GM12878 (cell line): ENCODE measurements around the gene PPP1CC. TPM values are rescaled to one million over a fixed set of nuclear protein-coding genes. Genes with fewer than 3 reads are reported as not detected.

Source experiments
- ATAC-seq: fragments of 200-7000 bp; cut with Tn5 transposase; 3 replicates; pipeline ENCODE4 v1.9.1; 2020; ENCODE audit warnings: mild to moderate bottlenecking, moderate library complexity
- BruUV-seq: library from RNA; stranded (reverse); fragments of 400-500 nt; replicated peaks from 2 replicates; lab custom pipeline; 2021; lab: Mats Ljungman, UMichigan
- CTCF ChIA-PET: fragments of 300-600 bp; sonication (Branson Sonifier 250); formaldehyde crosslinking; extraction: SDS; loops from one replicate; lab custom pipeline; 2021; ENCODE audit warnings: inconsistent platforms; lab: Yijun Ruan, JAX
- POLR2A ChIA-PET: fragments of 350-600 bp; formaldehyde crosslinking; extraction: SDS; loops from one replicate; lab custom pipeline; 2021; ENCODE audit warnings: inconsistent platforms; lab: Charles Lee
- RAD21 ChIA-PET: fragments of 300-600 bp; sonication (Branson Sonifier 250); formaldehyde crosslinking; loops from one replicate; lab custom pipeline; 2023; ENCODE audit warnings: antibody characterized with exemption; ENCODE audit not compliant: unreplicated experiment; lab: Charles Lee
- SMC1A ChIA-PET: fragments of 300-600 bp; sonication (Branson Sonifier 250); formaldehyde crosslinking; loops from one replicate; lab custom pipeline; 2023; ENCODE audit not compliant: unreplicated experiment, uncharacterized antibody; lab: Charles Lee
- DNase-seq: peaks from one replicate; pipeline ENCODE4 v3.0.0-alpha.2; 2011; ENCODE audit warnings: low read depth, low spot score
- FAIRE-seq: peaks from 3 replicates; lab custom pipeline; 2011; peaks lifted over from hg19 to GRCh38; lab: Jason Lieb, UNC
- H2AFZ ChIP-seq: 2 replicates; pipeline ENCODE4 v1.6.0; 2011; ENCODE audit warnings: low read depth, low read length, control low read depth; ENCODE audit not compliant: control insufficient read depth
- H3K27ac ChIP-seq: 2 replicates; pipeline ENCODE4 v1.5.1; 2011; ENCODE audit warnings: control low read depth; ENCODE audit not compliant: control insufficient read depth, insufficient read depth
- H3K27me3 ChIP-seq, 2 experiments: replicated peaks in 1 of 2; 2 replicates each; pipeline versions ENCODE4 v1.6.0 to v1.6.1; 2011; ENCODE audit warnings: low read length in 1 of 2; ENCODE audit not compliant: control insufficient read depth in 2 of 2, insufficient read depth in 2 of 2
- H3K36me3 ChIP-seq, 2 experiments: 2 replicates each; pipeline ENCODE4 v1.5.1; 2011; ENCODE audit warnings: low read length in 1 of 2; ENCODE audit not compliant: control insufficient read depth in 2 of 2, insufficient read depth in 2 of 2
- H3K4me1 ChIP-seq: 2 replicates; pipeline ENCODE4 v1.6.1; 2011; ENCODE audit warnings: mild to moderate bottlenecking, low read length, moderate library complexity, mixed read lengths; ENCODE audit not compliant: control insufficient read depth, insufficient read depth
- H3K4me2 ChIP-seq: 2 replicates; pipeline ENCODE4 v1.6.0; 2011; ENCODE audit warnings: control low read depth; ENCODE audit not compliant: control insufficient read depth, insufficient read depth
- H3K4me3 ChIP-seq: fragments of 200-600 bp; sonication (generic); 2 replicates; pipeline ENCODE4 v1.5.1; 2016
- H3K79me2 ChIP-seq: 2 replicates; pipeline ENCODE4 v1.6.0; 2011; ENCODE audit warnings: low read length; ENCODE audit not compliant: control insufficient read depth, insufficient read depth
- H3K9ac ChIP-seq: 2 replicates; pipeline ENCODE4 v1.8.0; 2011; ENCODE audit warnings: low read length, control low read depth, mixed read lengths; ENCODE audit not compliant: control insufficient read depth, insufficient read depth
- H3K9me3 ChIP-seq: replicated peaks from 3 replicates; pipeline ENCODE4 v1.5.1; 2011; ENCODE audit warnings: mild to moderate bottlenecking, low read length; ENCODE audit not compliant: control insufficient read depth, insufficient read depth
- H4K20me1 ChIP-seq: 2 replicates; pipeline ENCODE4 v1.6.0; 2011; ENCODE audit not compliant: control insufficient read depth, insufficient read depth
- CREM ChIP-seq: IDR thresholded peaks from 2 replicates; pipeline ENCODE4 v1.6.1; 2014; ENCODE audit warnings: antibody characterized with exemption, low read depth
- KLF5 ChIP-seq: fragments of 450-650 bp; IDR thresholded peaks from 2 replicates; pipeline ENCODE4 v1.6.1; 2014; ENCODE audit warnings: mild to moderate bottlenecking; ENCODE audit not compliant: partially characterized antibody
- NFIC ChIP-seq: IDR thresholded peaks from 2 replicates; pipeline ENCODE4 v1.6.1; 2012; ENCODE audit warnings: low read depth, mild to moderate bottlenecking, inconsistent platforms, low read length, moderate library complexity
- RAD51 ChIP-seq: fragments of 450-650 bp; IDR thresholded peaks from 2 replicates; pipeline ENCODE4 v1.6.1; 2016; ENCODE audit warnings: moderate library complexity, mild to moderate bottlenecking, inconsistent platforms
- RUNX3 ChIP-seq: IDR thresholded peaks from 2 replicates; pipeline ENCODE4 v1.6.1; 2012; ENCODE audit warnings: low read length, inconsistent platforms
- SREBF2 ChIP-seq: IDR thresholded peaks from 2 replicates; pipeline ENCODE4 v1.6.1; 2012; ENCODE audit warnings: mild to moderate bottlenecking, low read length
- TCF7 ChIP-seq: IDR thresholded peaks from 2 replicates; pipeline ENCODE4 v1.6.1; 2014; ENCODE audit warnings: antibody characterized with exemption, borderline replicate concordance
- ZNF24 ChIP-seq: fragments of 450-650 bp; IDR thresholded peaks from 2 replicates; pipeline ENCODE4 v1.6.1; 2017; ENCODE audit warnings: antibody characterized with exemption, mild to moderate bottlenecking
- WGBS: methylation state at CpG from one replicate; pipeline ENCODE4 v1.1.6; 2016; ENCODE audit warnings: low lambda C conversion rate; ENCODE audit not compliant: insufficient replicate concordance, insufficient coverage; ENCODE audit errors: missing lambda C conversion rate; 5-methylcytosine and 5-hydroxymethylcytosine counted together
- in situ Hi-C: fragments of 300-500 bp; cut with MboI; formaldehyde crosslinking; loops from 9 replicates; pipeline ENCODE4 v1.14.3; 2018; ENCODE audit warnings: mixed read lengths
- intact Hi-C: fragments of 100-400 bp; cut with micrococcal nuclease; formaldehyde crosslinking; loops from one replicate; pipeline ENCODE4 v1.14.2; 2022; ENCODE audit not compliant: unreplicated experiment
- polyA plus RNA-seq, 11 experiments: library from polyadenylated mRNA; depleted of rRNA in 4 of 11; unstranded in 6 of 11; stranded (reverse) in 5 of 11; fragments of >200 nt; fragmentation: Nextera tagmentation in 4 of 11; fragmentation: Illumina TruSeq in 1 of 11; extraction: Ambion mirVana in 4 of 11; extraction: Trizol in 1 of 11; gene quantifications; 1 replicate in 1 of 11; 2 replicates in 10 of 11; pipeline versions ENCODE4 v1.2.1 to v1.2.3, GENCODE V29; 2011 to 2016; ENCODE audit warnings: inconsistent platforms in 2 of 11, missing spikeins in 2 of 11, low read depth in 1 of 11
- total RNA-seq, 4 experiments: library from RNA; depleted of rRNA in 3 of 4; stranded (reverse); fragments of >200 nt in 3 of 4; fragmentation: Illumina TruSeq in 1 of 4; extraction: Trizol in 1 of 4; gene quantifications; 2 replicates each; pipeline versions ENCODE4 v1.2.1 to v1.2.3, GENCODE V29; 2013 to 2021
- TF ChIP-seq, protein P1 (sequence below): fragments of 450-650 bp; IDR thresholded peaks from 2 replicates; pipeline ENCODE4 v1.6.1; 2018; ENCODE audit warnings: mild to moderate bottlenecking, low read depth, moderate library complexity; ENCODE audit not compliant: partially characterized antibody
- TF ChIP-seq, protein P2 (sequence below): fragments of 450-650 bp; IDR thresholded peaks from 2 replicates; pipeline ENCODE4 v1.6.1; 2014; ENCODE audit warnings: mild to moderate bottlenecking
- TF ChIP-seq, protein P3 (sequence below): fragments of 450-650 bp; formaldehyde crosslinking; IDR thresholded peaks from 2 replicates; pipeline ENCODE4 v1.5.0; 2022; ENCODE audit warnings: mild to moderate bottlenecking, missing genetic modification characterization

The PPP1CC gene
- total and polyA plus RNA-seq, 10 of the 15 experiments (the other 5 are each of a cell fraction or from before 2014, with no cell fraction given) = 64.4 to 279 (median 157) TPM

DNA sequence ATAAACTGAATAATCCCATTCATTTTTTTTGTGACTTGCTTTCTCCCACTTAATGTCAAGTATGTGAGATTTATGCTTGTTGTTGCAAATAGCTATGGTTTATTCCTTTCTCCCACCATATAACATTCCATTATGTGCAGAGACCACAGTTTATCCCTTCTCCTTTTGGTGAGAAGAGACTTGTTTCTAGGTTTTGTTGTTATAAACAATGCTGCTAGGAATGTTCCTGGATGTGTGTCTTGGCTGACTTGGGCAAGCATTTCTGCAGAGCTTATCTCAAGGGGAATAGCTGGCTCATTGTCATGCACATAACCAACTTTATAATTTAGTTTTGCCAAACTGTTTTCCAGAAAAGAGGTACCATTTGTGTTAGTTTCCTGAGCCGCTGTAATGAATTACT, 47.6 kb upstream of the PPP1CC start:
- Histone ChIP-seq H3K9ac (no peak overlapping the region), H4K20me1 (no peaks in the 10 kb centered on the region), H3K4me3 (no peak overlapping the region), H3K9me3 (no peaks in the 10 kb centered on the region), H3K4me1 (peaks cover 8% of the 10 kb centered on the region), H3K36me3 (no peaks in the 10 kb centered on the region), H3K79me2 (no peaks in the 10 kb centered on the region), H3K27ac (no peak overlapping the region), H3K4me2 (no peak overlapping the region), H3K27me3 (no peaks in the 10 kb centered on the region), H2AFZ (no peak overlapping the region)
- ATAC-seq = no peak
- in situ Hi-C loops (no loop called here), intact Hi-C loops (no loop called here)
- FAIRE-seq = no peak
- DNase-seq = no peak
- RAD21 ChIA-PET = no interaction called here
- WGBS = 100% methylated on average over 1 of the region's 1 CpG
- TF ChIP-seq KLF5 (no peak), SREBF2 (no peak), RAD51 (no peak), CREM (no peak), ZNF24 (no peak), NFIC (no peak), RUNX3 (no peak), TCF7 (no peak)
- TF ChIP-seq, protein P1, sequence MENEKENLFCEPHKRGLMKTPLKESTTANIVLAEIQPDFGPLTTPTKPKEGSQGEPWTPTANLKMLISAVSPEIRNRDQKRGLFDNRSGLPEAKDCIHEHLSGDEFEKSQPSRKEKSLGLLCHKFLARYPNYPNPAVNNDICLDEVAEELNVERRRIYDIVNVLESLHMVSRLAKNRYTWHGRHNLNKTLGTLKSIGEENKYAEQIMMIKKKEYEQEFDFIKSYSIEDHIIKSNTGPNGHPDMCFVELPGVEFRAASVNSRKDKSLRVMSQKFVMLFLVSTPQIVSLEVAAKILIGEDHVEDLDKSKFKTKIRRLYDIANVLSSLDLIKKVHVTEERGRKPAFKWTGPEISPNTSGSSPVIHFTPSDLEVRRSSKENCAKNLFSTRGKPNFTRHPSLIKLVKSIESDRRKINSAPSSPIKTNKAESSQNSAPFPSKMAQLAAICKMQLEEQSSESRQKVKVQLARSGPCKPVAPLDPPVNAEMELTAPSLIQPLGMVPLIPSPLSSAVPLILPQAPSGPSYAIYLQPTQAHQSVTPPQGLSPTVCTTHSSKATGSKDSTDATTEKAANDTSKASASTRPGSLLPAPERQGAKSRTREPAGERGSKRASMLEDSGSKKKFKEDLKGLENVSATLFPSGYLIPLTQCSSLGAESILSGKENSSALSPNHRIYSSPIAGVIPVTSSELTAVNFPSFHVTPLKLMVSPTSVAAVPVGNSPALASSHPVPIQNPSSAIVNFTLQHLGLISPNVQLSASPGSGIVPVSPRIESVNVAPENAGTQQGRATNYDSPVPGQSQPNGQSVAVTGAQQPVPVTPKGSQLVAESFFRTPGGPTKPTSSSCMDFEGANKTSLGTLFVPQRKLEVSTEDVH = no peak
- TF ChIP-seq, protein P2, sequence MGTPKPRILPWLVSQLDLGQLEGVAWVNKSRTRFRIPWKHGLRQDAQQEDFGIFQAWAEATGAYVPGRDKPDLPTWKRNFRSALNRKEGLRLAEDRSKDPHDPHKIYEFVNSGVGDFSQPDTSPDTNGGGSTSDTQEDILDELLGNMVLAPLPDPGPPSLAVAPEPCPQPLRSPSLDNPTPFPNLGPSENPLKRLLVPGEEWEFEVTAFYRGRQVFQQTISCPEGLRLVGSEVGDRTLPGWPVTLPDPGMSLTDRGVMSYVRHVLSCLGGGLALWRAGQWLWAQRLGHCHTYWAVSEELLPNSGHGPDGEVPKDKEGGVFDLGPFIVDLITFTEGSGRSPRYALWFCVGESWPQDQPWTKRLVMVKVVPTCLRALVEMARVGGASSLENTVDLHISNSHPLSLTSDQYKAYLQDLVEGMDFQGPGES = no peak
- TF ChIP-seq, protein P3, sequence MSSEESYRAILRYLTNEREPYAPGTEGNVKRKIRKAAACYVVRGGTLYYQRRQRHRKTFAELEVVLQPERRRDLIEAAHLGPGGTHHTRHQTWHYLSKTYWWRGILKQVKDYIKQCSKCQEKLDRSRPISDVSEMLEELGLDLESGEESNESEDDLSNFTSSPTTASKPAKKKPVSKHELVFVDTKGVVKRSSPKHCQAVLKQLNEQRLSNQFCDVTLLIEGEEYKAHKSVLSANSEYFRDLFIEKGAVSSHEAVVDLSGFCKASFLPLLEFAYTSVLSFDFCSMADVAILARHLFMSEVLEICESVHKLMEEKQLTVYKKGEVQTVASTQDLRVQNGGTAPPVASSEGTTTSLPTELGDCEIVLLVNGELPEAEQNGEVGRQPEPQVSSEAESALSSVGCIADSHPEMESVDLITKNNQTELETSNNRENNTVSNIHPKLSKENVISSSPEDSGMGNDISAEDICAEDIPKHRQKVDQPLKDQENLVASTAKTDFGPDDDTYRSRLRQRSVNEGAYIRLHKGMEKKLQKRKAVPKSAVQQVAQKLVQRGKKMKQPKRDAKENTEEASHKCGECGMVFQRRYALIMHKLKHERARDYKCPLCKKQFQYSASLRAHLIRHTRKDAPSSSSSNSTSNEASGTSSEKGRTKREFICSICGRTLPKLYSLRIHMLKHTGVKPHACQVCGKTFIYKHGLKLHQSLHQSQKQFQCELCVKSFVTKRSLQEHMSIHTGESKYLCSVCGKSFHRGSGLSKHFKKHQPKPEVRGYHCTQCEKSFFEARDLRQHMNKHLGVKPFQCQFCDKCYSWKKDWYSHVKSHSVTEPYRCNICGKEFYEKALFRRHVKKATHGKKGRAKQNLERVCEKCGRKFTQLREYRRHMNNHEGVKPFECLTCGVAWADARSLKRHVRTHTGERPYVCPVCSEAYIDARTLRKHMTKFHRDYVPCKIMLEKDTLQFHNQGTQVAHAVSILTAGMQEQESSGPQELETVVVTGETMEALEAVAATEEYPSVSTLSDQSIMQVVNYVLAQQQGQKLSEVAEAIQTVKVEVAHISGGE = no peak
- no TSS peak for BruUV-seq
- CTCF ChIA-PET = interaction anchor here (0.8 kb wide), 1 partner anchor 12 kb away, joined by 6 read pairs; no protein-coding TSS in a partner anchor
- POLR2A ChIA-PET = interaction anchor here (0.7 to 1.2 kb wide), 3 partner anchors 14 to 251 kb away, joined by 3 to 4 read pairs (median 4); no protein-coding TSS in a partner anchor
- SMC1A ChIA-PET = interaction anchor here (0.8 to 0.9 kb wide), 2 partner anchors 11 to 18 kb away, joined by 3 to 4 read pairs; no protein-coding TSS in a partner anchor
